HG03469 (cell line): ENCODE data around the gene ANXA9.

ENCODE experiments used
- ATAC-seq: cut with Tn5 transposase; IDR thresholded peaks from one replicate; pipeline ENCODE4 v1.9.1; 2021; ENCODE audit warnings: mild to moderate bottlenecking, moderate library complexity, moderate number of reproducible peaks; ENCODE audit not compliant: unreplicated experiment

The ANXA9 gene

DNA sequence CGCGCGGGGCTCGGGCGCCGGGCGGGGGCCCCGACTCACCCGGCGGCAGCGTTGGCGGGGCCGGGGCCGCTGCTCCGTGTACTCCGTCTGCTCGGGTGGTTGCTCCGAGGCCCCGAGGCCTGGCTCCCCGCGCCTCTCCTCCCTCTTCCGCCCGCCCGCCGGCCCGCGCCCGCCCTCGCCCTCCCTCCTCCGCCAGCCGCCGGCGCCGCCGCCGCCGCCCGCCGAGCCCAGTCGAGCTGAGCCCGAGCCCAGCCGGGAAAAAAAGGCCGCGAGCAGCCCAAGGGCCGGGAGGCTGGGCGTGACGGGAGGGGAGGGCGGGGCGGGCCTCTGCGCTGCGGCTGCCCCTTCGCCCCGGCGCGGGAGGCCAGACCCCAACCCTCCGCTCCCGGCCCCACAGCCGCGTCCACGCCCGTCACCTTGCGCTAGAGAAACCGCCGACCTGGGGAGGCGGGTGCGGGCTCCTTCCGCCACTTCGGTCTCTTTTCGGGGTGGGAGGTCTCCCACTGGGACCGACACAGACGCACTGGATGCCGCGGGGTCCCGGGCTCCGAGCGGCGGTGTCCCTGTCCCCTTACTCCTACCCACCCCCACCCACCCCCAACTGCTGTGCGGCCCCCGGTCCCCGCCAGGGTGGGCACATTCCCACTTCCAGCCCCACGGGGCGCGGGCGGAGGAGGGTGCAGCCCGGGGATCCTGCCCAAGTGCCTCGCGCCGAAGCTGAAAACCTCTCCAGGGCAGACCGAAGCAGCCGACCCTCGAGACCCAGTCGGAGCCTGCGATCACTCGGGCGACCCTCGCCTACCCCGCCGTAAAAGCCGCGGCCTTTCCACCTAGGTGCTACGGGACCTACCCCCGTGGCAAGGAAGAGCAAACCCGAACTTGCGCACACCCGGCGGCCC, 7.3 kb upstream of the ANXA9 start, which contains the start of gene CERS2:
Gene CERS2 (minus strand): TSS at position 256 of the 899 bp plus-strand sequence. CDS start 5,745 bp downstream, outside the sequence.
- no peak for ATAC-seq

DNA sequence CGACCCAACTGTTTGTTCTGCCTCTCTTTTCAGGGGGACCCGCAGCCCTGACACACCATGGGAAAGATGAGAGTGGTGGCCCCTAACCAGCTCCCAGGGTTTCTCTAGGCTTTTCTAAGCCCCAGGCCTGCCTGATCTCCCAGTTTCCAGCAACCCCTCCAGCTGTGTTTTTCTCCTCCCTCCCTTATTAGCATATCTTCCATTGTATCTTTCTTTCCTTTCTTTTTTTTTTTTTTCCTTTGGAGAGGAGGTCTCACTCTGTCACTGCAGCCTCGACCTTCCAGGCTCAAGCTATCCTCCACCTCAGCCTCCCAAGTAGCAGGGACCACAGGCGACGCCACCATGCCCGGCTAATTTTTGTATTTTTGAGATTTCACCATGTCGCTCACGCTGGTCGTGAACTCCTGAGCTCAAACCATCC, 5.7 kb upstream of the ANXA9 start:
- no peak for ATAC-seq

DNA sequence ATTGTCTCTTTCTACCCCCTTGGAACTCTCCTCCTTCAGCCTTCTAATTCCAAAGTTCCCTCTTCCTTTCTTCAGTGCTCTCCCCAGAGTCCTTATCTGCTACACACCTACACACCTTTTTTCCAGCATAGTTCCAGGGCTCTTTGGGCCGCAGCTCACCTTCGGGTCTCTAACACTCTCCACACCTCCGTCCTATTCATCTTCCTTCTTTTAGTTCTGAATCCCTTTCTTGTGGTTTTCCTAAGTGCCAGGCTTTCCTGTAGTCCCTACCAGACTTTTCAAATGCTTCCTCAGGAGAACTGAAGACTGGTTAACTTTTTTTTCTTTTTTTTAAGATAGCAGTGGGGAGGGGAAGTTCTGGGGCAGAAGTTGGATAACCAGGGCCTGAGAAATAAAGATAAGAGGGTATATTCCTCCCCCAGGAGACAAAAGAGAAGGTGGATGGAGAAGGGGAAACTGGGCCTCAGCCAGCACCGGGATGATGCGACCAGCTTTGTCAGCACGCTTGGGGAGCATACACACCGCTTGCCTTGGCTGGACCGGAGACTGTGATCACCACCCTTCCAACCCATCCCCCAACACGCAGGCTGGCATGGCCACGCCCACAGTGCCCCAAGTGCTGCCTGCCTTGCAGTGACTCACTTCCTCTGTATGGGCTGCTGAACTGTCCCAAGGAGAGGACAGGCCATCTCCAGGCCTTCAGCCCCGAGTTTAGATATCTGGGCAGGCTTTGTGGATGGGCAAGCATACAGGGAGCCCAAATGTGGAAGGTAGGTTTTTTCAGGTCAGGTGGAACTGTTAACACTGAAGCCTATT, 5.0 kb upstream of the ANXA9 start:
- no peak for ATAC-seq

DNA sequence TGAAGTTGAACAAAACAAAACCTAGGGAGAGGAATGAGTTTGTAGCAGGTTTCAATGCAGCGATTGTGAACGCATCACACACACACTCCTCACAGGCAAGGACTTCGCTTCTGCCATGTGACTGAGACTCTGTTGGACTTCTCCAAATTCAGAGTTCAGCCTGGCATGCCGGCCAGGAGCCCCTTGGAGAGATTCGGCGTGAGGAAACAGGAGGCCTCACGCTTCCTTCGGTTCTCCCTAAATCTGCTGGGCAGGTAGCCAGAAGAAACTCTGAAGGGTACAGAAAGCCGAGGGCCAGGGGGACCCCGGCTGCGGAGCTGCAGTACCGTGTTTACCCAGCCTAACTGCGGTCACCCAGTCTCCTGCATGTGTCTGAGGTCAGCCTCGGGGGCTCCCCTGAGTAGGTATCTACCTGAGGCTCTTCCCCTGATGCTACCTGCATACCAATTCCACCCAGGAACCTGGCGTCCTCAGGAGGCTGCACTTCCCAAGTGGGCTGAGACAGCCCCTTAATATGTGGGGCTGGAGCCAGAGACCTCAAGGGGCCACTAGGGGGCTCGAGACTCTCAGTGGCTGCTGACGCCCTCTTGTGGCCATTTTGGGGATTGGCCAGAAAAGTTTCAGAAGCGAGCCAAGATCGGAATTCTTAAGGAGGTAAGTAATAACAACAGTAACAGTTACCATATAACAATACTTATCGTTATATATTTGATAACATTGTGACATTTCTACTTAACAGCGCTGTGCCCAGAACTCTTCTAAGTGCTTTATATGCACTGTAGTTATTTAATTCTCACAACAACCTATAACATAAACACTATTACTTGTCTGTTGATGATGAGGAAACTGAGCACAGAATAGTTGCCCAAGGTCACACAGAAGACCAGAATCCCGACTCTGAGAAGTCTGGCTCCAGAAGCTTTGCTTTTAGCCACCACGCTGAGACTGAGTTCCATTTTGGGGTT, 2.7 kb upstream of the ANXA9 start:
- no peak for ATAC-seq

DNA sequence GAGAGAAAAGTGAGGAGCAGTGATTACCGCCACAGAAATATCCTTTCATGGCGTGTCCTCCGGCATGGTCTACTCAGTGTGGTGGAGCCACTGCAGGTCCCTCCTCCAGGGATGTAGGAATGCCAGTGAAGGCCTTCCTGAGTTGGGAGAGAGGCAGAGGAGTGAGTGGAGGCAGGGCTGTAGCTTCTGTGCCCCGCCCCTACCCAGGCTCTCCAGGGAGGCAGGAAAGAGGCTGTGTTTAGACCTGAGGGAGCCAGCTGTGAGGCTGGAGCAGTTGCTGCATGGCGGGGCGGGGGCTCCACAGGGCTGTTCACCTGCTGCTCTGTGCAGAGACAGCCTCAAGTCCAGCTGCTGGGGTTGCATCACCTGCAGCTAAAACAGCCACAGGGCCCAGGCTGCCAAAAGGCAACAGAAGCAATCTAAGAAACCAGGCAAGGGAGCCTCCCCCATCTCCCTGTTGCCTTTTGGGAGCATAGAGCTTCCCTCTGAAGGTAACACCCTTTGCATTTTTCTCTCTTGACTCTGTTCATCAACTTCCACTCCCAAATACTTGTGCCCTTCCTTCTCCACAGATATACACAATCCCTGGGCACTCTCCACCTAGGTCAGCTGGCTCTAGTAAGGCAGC, 801 bp upstream of the ANXA9 start:
- no peak for ATAC-seq

DNA sequence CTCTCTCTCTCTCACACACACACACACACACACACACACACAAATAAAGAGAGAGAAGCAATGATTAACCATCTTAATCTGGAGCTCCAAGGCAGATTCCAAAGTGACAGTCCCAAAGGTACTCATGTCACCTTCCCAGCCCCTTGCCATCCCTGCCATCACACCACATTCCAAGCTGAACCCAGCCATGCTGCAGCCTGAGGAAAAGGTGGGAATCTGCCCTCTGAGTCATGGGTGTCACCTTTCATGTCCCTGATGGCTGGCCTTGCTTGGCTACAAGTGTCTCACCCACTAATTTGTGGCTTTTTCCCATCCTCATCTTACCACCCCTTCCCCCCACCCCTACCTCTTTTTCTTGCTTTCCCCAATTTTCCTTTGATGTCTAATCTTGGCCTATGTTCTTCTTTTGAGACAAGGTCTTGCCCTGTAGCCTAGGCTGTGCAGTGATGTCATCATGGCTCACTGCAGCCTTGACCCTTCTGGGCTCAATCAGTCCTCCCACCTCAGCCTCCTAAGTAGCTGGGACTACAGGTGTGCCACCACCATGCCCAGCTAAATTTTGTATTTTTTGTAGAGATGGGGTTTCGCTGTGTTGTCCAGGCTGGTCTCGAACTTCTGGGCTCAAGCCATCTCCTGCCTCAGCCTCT, 3.2 kb downstream of the ANXA9 start:
- ATAC-seq = no peak

DNA sequence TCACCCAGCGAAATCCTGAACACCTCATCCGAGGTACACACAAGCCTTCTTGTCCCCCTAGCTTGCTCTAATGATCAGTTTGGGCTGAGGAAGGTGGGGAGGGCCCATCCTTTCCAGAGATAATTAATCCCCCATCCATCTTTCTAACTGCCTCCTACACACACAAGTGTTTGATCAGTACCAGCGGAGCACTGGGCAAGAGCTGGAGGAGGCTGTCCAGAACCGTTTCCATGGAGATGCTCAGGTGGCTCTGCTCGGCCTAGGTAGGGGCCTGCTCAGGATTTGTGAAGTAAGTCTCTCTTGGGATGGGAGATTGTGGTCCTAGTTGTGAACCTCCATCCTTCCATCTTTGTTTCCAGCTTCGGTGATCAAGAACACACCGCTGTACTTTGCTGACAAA, 5.8 kb downstream of the ANXA9 start:
- ATAC-seq = no peak

DNA sequence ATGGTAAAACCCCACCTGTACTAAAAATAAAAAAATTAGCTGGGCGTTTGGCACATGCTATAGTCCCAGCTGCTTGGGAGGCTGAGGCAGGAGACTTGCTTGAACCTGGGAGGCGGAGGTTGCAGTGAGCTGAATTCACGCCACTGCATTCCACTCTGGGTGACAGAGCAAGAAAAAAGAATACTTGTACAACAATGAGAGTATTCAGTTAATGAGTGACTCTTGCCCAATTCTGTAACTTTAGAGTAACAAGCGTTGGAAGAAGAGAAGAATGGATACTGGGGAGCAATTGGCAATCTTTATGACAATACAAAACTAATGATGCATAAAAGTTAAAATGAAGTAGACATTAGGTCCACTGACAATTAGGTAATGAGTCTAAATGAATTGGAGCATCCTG, 10.5 kb downstream of the ANXA9 start:
- no peak for ATAC-seq

DNA sequence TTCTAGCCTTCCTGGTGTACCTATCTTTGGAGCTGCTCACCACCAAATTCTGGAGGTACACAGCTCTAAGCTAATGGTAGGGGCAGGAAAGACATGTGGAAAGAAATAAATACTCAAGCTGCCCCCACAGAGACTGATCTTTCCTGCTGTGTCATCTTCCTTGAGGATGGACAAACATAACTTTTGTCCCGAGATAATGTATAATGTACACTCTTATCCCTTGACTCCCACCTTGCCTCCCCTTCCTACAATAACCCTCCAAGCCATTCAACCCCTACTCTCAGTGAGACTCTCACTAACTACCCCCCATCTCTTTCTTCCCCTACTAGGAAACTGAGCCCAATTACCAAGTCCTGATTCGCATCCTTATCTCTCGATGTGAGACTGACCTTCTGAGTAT, 12.2 kb downstream of the ANXA9 start:
- no peak for ATAC-seq

DNA sequence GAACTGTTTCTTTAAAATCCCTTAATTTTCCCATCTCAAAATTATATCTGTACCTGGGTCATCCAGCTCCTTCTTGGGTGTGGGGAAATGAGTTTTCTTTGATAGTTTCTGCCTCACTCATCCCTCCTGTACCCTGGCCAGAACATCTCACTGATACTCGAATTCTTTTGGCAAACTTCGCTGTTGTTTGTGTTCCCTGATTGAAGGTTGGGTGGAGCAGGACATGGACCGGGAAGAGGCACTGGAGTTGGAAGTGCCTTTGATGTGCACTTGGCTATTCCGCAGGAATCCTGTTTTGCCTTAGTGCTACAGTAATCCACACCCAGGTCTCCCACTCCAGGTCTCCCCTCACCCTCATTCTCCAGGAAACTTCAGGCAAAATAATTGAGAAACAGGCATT, 13.4 kb downstream of the ANXA9 start:
- no peak for ATAC-seq

DNA sequence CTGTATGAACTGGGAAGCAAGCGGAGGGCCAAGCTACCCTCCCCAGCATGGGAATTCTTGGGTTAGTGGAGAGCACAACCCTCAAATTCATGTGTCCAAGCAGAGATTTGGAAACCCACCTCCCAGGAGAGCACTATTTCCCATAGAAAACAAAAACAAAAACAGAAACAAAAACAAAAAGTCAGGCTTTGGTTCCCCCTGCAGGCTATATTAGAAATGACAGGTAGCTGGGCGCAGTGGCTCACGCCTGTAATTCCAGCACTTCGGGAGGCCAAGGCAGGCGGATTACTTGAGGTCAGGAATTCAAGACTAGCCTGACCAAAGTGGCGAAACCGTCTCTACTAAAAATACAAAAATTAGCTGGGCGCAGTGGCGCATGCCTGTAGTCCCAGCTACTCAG, 13.8 kb downstream of the ANXA9 start:
- ATAC-seq = no peak

DNA sequence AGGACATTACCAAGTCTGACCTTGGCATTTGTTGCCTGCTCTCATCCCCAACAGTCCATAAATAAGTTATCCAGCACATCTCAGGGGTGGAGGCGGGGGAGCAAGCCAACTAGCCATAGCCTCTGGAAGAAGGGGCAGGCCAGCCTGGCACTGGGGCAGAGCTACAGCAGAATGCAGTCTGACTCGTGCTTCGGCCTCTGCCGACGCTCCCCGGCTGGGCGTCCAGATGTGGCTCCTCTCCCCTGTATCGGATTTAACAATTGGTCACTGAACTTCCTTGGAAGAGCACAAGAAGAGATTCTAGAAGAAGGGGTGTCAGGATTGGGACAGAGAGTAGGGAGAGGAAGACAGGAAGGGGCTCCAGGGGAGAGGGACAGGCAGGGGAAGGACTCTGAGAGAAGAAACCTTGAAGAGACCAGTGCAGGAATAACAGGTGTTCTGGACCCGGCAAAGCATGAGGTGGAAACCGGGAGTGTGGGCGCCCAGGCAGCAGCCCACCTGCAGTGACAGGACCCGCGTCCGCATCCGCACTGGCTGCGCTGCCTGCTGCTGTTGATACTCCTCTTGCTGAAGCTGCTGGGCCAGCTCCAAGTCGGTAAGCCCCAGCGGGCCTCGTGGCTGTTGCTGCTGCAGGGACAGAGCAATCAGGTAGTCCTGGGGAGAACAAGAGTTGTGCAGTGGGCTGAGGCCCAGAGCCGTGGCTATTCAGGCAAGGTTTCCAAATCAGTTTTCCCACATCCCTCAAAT, 15.2 kb downstream of the ANXA9 start:
- no peak for ATAC-seq

DNA sequence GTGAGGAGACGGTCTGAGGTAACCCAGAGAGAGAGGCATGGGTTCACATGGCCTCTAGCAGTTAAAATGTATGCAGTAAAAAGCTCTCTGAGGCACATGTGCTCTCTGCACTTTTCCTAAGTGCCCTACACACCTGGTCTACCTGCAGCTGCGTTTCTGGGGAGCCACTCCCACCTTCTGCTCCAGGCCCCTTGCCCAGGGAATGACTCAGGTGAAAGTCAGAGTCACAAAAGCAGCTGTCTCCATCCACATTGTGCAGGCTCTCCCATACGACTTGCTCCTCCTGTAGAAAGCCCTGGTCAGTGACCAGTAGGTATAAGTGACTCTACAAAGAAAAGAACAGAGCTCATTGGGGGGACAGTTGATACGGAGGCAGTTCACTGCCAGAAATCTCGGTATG, 15.9 kb downstream of the ANXA9 start:
- ATAC-seq = no peak

DNA sequence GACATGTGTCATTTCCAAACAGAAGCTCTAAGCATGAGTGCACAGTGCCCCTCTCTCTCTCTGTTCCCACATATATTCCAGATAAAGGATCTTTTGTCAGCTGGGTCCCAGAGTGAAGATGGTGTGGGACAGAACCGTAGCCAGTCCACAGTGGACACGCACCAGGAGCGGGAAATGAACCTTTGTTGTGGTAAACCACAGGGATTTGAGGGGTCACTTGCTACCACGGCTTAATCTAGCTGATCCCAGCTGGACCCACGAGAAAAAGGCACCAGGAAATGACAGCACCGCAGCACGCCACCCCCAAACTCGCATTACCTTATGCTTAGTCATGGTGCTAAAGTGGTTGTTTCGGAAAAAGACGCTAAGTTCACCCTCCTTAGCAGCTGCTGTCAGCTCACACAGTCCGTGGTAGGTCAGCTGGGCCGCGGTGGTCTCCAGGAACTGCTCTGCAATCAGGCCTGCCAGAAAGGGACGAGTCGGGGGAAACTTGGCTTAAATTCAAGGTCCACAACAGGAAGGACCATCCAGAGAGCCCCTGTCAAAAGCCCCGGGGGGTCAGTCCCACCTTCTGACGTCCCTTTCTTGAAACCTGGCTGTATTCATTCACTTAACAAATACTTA, 17.1 kb downstream of the ANXA9 start:
- ATAC-seq = no peak

DNA sequence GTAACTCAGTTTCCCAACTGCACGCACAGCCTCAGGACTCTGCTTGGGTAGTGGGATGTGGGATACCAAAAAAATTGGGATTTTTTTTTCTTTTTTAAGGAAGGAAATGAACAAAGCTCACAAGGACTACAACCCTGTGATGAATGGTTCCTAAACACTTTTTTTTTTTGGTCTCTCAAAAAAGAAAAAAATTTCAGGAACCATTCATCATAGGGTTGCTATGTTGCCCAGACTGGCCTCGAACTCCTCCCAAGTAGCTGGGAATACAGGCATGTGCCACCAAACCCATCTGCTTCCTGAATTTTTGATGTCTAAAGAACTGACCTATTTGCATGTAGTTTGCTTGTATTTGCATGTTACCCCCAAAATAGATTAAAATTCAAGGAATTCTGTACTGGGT, 17.8 kb downstream of the ANXA9 start:
- ATAC-seq = no peak

DNA sequence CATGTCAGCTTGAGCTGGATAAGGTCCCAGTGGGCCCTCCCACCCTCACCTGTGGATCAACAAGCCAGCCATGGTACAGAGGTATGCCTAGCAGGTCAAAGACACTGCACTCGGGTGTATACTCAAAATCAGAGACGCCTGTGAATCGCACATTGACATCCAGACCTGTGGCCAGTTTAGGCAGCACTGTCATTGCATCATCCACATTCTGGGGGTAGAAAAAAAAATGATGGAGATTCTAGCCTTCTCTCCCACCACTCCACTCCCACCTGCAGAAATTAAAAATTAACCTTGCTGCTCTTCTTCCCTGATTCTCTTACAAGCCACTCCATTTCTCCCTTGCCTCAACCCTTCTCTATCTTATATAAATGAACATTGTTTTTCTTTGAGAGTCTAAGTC, 18.3 kb downstream of the ANXA9 start:
- ATAC-seq = no peak

DNA sequence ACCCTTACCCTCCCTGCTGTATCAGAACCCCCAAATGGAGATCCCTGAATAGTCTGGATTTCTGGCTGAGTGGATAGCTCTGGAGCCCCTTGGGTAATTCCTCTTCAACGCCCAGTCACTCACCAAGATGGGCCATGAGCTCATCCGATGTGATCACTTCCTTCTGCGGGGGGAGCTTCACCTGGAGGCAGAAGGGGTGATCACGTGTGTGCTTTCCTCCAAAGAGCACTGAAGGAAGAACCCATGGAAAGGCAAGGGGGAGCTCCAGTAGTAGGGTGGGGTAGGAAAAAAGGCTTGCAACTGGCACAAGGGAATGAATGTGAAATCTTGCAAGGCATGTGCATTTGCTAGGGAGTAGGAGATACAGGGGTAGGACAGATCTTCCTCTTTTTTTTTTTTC, 19.5 kb downstream of the ANXA9 start:
- no peak for ATAC-seq

DNA sequence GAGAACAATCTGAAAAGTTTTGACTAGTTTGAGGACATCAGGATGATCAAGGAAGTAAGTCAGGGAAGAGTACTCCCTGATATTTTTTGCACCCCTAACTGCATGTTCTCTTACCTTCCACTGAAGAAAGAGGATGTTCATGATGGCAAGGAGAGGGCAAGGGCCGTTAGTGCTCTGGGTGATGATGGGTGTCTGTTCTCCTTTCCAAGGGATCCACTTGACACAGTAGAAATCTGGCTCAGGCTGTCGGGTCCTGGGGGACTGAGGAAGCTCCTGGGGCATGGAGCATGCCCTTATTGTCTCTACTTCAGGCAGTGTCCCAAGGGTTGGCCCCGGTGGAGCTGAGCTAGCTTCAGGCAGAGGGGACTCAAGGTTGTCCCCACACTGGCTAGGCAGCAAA, 20.0 kb downstream of the ANXA9 start:
- ATAC-seq = no peak

DNA sequence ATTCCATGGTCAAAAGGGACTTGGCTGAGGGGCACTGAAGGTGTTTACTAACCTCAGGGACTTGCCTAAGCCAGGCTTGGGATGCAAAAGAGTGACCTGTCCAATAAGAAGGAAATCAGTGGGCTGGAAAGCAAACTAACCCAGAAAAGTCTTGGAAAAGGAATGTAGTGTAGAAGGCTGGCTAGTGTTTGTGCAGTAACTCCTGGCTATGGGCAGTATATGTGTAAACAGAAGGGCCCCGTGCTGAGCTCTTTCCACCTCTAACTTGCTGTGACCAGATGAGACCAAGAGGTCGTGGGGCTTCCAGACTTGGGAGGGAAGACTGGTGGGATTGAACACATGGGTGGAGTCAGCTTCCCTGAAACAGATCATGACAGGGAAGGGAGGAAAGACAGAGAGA, 20.5 kb downstream of the ANXA9 start:
- ATAC-seq = no peak
